Stimulated activated CD4-positive, alpha-beta T cell treated with anti-CD3 and anti-CD28 coated beads, Interleukin-1b, Interleukin-23, amount 100 ng/mL, for 24 hours (primary cell): ENCODE results near the gene MLANA.

Source experiments
- DNase-seq, 4 experiments: peaks; one replicate each; pipeline ENCODE4 v3.0.0-alpha.2; 2020; ENCODE audit warnings: low read depth in 4 of 4, low spot score in 1 of 4

MLANA gene, protein sequence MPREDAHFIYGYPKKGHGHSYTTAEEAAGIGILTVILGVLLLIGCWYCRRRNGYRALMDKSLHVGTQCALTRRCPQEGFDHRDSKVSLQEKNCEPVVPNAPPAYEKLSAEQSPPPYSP

DNA sequence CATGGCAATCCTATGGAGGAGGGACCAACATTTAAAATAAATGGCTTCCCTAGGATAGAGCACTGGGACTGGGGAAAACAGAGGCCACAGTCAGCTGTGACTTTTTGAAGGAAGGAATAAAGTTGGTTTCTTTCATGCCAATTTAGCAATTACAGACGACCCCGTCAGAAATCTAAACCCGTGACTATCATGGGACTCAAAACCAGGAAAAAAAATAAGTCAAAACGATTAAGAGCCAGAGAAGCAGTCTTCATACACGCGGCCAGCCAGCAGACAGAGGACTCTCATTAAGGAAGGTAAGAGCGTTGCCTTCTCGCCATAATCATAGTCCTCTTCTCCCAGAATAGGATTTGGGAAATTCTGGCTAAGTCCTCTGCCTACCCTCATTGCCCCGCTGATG, at the start of gene MLANA:
Gene MLANA, plus strand, starts transcription at position 249 of the 400 bp plus-strand sequence. CDS start 1,586 bp downstream, outside the sequence.
- no peak for DNase-seq

DNA sequence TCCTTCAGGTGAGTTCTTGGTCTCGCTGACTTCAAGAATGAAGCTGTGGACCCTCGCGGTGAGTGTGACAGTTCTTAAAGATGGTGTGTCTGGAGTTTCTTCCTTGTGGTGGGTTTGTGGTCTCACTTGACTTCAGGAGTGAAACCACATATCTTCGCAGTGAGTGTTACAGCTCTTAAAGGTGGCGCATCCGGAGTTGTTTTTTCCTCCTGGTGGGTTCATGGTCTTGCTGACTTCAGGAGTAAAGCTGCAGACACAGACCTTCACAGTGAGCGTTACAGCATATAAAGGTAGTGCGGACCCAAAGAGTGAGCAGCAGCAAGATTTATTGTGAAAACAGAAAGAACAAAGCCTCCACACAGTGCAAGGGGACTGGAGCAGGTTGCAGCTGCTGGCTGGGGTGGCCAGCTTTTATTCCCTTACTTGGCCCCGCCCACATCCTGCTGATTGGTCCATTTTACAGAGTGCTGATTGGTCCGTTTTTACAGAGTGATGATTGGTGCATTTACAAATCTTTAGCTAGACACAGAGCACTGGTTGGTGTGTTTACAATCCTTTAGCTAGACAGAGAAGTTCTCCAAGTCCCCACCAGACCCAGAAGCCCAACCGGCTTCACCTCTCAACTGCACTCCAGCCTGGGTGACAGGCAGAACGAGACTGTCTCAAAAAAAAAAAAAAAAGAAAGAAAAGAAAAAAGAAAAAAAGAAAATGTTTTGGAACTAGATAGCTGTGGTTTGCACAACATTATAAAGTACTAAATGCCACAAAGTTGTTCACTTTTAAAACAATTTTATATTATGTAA, 48.7 kb upstream of the MLANA start:
- DNase-seq, result peak in 2 of 4 experiments; percentile 22 to 32

DNA sequence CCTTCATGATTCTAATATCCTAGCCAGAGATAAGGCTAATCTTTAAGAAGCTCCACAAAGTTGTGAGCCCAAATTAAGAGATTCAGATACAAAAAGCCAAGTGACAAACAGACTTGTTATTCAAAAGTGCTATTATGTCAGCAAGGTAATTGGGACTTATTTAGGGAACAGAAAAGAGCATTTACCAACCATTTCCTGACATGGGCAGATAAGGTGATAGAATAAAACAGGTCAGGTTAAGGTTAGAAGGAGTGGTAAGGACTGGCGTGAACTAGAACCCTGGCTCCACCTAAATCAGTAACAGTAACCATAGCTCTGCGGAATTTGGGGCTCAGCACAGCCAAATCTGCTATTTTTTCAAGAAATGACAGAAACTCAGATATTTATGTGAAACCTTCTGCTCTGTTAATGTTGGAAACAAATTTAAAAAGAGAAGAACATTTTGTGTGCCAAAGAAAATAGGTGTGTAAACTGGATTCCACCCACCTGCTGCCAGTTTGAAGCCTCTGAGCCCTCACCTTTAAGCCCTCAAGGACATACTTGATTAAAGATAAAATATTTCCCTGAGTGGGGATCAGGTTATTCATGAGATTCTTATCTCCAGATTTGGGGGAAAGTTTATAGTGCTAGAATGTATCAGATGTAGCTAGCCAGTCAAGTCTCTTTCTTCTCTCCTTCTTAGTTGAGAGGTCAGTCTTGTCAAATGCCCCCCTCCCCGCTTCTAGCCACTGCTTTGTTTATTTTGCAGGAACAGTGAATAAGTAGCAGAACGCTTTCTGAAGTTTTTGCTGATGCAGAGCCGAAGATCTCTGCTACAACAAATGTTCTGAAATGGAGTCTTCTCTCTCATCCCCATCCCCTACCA, 47.5 kb upstream of the MLANA start:
- DNase-seq, result no peak

DNA sequence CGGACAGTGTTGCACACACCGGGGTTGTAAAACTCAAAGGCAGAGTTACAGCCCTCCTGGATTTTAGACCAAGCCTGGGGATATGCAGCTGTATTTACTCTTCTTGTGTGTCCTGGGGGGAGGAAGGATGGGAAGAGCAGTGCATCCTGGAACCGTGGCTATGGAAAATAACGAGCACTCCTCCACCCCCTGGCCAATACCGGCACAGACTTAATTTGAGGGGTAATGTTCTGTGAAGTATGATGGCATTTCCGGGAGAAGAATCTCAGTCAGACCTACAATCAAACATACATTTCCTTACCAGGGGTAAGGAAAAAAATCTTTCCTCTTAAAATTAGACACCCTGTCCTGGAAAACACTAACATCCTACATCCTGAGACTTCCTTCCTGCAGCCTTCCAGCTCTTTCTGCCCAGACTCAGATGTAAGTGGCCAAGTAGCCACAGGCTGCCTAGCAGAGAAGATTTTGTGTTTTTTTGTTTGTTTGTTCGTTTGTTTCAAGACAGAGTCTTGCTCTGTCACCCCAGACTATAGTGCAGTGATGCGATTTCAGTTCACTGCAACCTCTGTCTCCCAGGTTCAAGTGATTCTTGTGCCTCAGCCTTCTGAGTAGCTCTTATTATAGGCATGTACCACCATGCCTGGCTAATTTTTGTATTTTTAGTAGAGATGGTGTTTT, 46.8 kb upstream of the MLANA start:
- DNase-seq, result no peak

DNA sequence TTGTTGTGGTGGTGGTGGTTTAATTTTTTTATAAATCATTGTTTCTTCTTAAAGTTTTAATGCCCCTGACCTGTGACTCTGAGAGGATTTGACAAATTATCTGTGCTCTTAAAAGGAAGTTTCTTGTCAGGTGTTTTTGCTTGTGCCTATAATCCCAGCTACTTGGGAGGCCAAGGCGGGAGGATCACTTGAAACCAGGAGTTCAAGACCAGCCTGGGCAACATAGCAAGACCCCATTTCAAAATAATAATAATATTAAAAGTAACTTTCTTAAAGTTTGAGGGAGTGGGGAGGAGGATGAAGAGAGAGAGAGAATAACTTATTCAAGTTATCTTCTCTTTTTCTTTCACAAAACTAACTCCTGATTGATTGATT, 45.5 kb upstream of the MLANA start:
- no peak for DNase-seq

DNA sequence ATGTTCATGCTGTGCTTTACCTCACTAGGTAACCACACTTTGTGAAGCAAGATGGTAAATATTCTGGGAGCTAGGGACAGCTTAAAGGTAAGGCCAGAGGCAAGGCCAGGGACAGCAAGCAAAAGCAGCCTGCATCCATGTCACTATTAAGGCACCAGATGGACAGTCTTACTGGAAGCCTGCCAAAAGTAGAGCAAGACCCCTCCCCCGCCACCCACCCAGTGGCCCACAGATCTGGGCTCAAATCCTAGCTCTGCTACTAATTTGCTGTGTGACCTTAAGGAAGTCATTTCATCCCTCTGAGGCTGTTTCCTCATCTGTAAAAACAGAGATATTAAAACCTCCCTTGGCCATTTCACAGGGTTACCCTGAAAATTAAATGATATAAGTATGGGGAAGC, 44.6 kb upstream of the MLANA start:
- DNase-seq, result no peak

DNA sequence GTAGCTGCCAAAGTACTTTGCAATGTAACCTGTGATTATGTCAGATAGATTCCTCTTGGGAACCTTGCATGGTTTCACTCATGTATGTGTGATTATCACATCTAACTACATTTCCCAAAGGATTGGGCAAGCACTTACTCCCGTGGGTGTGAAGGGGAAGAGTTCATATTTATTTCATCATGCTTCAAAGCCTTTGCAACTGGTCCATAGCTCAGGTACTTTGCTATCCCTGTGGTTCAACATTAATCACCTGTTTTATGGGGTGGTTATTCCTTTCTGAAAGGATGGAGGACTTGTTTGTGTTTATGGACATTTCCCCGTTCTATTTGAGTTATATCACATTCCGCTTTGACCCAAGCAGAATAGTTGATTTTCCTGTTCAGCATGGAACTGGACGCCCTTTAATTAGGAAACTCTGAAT, 44.2 kb upstream of the MLANA start:
- no peak for DNase-seq

DNA sequence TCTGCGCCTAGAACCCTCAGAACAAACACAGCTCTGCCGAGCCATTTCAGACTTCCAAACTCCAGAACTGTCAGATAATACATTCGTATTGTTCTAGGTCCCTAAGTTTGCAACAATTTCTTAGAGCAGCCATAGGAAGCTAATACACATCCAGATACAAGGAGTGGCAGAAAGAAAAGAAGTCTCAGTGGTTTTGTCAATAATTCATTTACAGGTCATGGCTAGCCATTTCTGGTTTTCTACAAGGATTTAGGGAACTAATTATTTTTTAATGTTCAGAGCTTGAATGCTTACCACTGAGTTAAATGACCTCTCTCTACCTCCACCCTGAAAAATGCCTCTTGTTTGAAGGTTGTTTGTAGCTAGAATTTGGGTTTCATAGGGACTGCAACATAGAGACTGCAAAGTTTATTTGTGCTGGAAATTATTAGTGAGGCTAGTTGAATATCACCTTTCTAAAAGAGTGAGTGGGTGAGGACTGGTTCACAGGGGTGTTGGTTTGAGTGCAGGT, 42.3 kb upstream of the MLANA start:
- DNase-seq, result no peak

DNA sequence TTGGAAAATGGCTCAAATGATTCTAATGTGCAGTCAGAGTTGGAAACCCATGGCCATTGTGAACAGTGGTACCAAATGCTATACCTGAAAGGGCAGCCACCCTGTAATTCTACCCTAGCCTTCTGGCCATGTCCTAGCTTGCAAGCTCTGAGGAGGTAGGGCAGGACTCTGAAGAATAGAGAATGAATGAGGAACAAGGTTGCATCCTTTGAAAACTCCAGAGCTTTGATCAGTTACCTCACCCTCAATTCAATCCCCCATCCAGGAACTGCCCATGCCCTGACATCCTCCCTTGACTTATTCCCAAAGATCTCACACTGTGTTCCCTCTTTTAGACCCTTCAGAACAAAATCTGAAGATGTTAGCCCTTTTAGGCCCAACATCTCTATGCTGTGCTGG, 40.0 kb upstream of the MLANA start:
- no peak for DNase-seq

DNA sequence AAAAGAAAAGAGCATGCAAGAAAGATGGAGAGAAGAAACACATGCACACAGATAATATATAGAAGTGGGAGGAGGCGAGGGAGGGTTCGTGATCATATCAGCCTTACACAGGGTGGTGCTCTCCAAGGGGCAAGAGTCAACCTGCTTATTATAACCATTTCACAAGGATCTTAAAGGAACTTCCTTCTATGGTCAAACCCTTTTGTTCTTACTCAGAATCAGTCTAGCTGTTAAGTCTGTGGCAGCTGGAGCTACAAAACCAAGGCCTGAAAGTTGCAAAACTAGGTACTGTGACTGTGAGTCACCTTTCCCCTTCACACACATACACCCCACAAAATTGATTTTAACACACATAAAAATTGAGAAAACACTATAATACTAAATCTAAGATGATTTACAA, 39.2 kb upstream of the MLANA start:
- no peak for DNase-seq

DNA sequence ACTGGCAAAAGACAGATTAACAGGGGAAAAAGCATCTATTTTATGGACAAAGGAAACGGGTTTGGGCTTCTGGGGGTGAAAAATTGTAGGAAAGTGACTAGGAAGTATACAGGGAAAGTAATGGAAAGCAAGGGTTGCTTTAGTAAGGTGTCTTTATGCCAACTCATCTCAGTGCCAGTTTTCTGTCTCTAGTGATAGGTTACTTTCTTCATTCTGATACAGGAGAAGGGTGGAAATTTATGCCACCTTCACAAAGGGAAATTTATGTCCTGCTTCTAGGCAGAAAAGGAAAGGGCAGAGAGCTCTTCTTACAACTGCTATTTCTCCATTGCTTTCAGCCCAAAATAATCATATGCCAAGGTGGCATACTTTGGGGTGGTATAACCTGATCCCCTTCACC, 37.7 kb upstream of the MLANA start:
- DNase-seq, result no peak

DNA sequence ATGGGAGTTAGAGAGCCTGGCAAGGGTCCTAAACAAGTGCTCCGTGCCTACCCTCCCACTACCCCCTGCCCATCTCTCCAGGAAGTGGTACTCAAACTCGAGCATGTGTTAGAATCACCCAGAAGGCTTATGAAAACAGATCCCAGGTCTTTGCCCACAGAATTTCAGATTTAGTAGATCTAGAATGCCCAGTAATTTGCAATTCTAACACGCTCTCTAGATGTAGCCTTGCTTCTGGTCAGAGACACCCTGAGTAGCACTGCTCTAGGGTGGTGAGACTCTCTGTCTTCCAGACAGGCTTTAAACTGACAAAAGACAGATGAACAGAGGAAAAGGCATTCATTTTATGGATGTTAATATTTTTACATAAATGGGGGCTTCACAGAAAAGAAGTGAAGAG, 37.1 kb upstream of the MLANA start:
- DNase-seq, result no peak

DNA sequence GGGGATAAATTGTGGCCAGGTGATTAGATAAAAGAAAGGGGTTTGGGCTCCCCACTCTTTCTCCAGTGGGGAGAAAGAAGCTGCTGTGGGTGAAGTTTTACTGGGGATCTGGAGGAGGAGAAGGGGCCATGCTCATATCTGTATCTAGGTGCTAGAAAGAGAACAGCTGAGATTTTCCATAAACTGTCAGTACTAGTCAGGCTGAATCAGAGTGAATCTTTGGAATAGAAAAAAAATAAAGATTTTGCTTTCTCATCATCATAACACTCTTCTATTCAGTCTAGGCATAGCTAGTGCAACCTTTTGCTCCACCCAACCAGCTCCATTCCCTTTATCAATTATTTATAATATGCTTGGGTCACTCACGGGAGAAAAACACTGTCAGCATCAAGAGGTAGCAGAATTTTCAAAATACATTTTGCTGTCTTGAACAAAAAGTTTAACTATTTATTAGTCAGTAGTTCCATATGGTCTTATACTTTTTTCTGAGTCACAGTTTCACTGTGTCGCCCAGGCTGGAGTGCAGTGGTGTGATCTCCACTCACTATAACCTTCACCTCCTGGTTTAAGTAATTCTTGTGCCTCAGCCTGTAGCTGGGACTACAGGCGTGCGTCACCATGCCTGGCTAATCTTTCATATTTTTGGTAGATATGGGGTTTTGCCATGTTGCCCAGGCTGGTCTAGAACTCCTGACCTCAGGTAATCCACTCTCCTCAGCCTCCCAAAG, 36.5 kb upstream of the MLANA start:
- DNase-seq, result no peak

DNA sequence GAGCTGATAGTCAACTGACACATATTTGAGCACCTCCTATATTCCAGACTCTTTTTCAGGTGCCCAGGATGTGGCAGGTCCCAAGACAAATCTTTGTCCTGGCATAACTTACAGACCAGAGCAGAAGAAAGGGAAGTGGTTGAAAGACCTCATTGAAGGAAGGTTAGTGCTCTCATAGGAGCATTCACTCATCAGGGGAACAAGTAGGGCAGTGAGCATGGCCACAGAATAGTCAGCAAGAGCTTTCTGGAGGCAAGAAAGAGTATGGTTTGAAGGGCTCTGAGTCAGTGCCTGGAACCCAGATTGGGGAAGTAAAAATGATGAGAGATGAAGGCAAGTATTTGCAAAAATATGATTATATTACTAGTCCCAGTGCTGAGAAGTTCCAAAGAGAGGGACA, 32.8 kb upstream of the MLANA start:
- DNase-seq, result no peak

DNA sequence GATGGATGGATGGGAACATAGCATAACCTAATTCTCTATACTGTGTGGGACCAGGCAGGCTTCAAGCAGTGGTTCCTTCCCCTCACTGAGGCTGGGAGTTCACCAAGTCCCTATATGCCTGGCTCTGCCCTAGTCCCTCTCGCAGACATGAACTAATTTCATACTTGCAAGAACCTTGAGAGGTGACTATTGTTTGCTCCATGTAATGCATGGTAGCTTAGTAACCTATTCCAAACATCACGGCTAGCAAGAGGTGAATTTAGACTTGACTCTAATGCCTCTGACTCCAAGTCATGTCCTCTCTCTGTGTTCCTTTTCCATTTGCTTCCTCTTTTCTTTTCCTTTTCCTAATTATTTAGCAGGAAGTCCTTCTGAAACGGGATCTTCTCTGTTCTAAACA, 31.9 kb upstream of the MLANA start:
- no peak for DNase-seq

DNA sequence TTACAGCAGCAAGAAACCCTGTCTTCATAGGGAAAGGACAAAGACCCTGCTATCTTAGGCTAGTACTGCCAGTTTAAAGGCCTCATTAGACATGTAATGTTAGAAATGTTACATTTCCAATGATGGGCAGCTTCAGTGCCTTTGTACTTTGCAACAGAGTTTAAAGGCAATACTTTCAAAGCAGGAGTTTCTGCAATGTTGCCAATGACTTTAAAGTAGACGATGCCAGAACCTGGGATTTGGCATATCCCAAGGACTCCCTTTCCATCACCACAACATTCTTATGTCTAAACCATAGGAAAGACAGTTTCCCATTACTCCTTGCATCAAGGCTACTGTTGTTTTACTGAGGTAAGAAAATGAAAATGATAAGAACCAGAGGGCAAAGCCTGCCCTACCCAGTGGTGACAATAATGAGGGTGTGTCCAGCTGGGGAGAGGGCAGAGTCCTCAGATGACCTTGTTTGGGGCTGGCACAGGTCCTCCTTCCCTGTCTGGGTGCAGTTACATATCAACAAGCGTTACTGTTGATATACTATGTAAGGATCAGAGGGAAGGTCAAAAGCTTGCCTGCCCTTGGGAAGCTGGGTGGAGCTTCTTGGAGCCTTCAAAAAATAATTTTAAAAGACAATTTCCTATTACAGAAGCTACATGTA, 27.5 kb upstream of the MLANA start:
- no peak for DNase-seq

DNA sequence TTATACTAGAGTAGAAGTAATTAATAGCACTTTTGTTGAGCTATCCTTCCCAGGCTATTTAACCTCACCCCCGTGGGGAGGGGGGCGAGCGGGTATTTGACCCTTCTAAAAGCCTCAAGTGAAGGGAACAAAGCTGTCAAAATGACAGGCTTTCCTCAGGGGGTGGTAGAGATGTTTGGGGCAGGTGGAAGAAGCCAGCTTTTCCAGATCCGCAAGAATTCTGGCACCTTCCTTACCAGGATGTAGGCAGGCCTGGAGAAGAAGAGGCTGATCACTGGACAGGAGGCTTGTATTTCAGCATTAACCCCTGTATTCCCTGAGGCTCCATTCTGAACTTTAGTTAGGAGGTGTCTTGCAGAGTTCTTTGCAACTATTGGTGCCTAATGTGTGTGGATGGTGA, 26.2 kb upstream of the MLANA start:
- DNase-seq, result no peak

DNA sequence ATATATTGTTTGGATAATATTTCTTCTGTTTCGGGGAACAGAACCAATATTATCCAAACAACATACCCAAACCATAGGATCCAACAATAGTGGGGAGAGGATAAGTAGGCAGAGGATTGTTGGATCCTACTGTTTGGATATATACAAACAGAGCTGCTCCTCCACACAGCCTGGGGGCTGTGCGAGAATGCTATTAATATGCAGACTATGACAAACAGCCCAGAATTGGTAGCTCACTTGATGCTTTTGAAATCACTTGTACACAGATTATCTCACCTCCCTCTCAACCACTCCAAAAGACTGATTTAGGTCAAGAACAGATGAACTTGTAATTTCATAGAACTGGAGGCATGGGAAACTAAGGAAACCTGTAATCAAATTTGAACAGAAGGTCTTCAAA, 24.4 kb upstream of the MLANA start:
- DNase-seq, result no peak

DNA sequence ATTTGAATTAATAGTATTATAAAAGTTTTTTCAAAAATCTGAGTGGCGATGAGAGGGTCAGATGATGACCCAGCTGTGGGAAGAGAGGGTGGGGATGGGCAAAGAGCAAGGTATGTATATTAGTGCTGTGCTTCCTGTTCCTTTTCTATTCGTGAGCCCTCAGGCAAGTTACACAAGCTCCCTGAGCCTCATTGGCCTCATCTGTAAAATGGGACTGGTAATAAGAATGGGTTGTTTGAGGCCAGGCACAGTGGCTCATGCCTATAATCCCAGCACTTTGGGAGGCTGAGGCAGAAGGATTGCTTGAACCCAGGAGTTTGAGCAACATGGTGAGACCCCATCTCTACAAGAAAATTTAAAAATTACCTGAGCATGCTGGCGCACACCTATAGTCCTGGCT, 24.0 kb upstream of the MLANA start:
- no peak for DNase-seq

DNA sequence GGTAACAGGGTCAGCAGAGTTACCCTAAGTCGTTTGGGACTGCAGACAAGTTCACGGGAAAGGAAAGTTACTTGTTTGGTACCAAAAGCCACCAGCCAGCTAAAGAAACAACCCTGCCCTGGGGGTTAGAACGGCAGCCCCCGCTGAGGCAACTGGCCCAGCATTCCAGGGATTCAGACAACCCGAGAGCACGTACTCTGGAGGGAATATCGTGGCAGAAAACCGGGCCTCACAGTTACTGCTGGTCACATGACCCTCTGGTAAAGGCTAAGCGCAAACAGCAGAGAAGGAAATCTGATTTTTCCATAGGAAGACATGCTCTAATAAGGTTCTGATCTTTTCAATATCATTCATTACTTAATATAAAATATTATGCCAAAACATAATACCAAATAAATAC, 22.5 kb upstream of the MLANA start:
- DNase-seq, result no peak
